SH-SY5Y (cell line): Measurements from ENCODE around the gene TSPAN32.

ENCODE experiments used
- GATA2 ChIP-seq: IDR thresholded peaks from 2 replicates; pipeline ENCODE4 v1.6.1; 2011; ENCODE audit warnings: mild to moderate bottlenecking, low read depth, low read length
- GATA3 ChIP-seq: IDR thresholded peaks from 2 replicates; pipeline ENCODE4 v1.6.1; 2011; ENCODE audit warnings: low read depth, mild to moderate bottlenecking, low read length, moderate library complexity

Gene TSPAN32

GRCh38 chr11:2263071-2263565, 38.7 kb upstream of the TSPAN32 start:
- no peak for TF ChIP-seq GATA2
- TF ChIP-seq GATA3 = no peak

GRCh38 chr11:2263724-2264360, 38.0 kb upstream of the TSPAN32 start:
- TF ChIP-seq GATA3 = no peak
- no peak for TF ChIP-seq GATA2

- TF ChIP-seq GATA2 (no peak), GATA3 (no peak)
Measured at GRCh38 chr11:2264366-2265053, 37.3 kb upstream of the TSPAN32 start.

GRCh38 chr11:2265396-2265795, 36.4 kb upstream of the TSPAN32 start:
- TF ChIP-seq GATA3 (no peak), GATA2 (no peak)

- TF ChIP-seq GATA3 (no peak), GATA2 (no peak)
Measured at GRCh38 chr11:2265854-2266585, 35.8 kb upstream of the TSPAN32 start.

- no peak for TF ChIP-seq GATA3
- no peak for TF ChIP-seq GATA2
Measured at GRCh38 chr11:2266586-2267305, 35.1 kb upstream of the TSPAN32 start.

GRCh38 chr11:2267306-2267850, 34.4 kb upstream of the TSPAN32 start:
- TF ChIP-seq GATA2 = no peak
- TF ChIP-seq GATA3 = no peak

GRCh38 chr11:2267851-2268728, 33.7 kb upstream of the TSPAN32 start:
- TF ChIP-seq GATA3 (no peak), GATA2 (no peak)

GRCh38 chr11:2268729-2269600, 32.8 kb upstream of the TSPAN32 start:
- no peak for TF ChIP-seq GATA2
- TF ChIP-seq GATA3 = no peak

- TF ChIP-seq GATA2 (no peak), GATA3 (no peak)
Measured at GRCh38 chr11:2269601-2270321, 32.1 kb upstream of the TSPAN32 start.

- TF ChIP-seq GATA2 (no peak), GATA3 (no peak)
Measured at GRCh38 chr11:2270322-2271076, 31.3 kb upstream of the TSPAN32 start, which contains the start of gene ASCL2. Gene ASCL2 (minus strand): TSS chr11:2270588. CDS start chr11:2270332, 256 bp downstream.
